Ovary (tissue), 9 donors: ENCODE results near the gene FGF23. TPM values are rescaled to one million over a fixed set of nuclear protein-coding genes. Genes with fewer than 3 reads are reported as not detected.

ENCODE experiments used
- DNase-seq, 5 donors: peaks; one replicate each; pipeline ENCODE4 v3.0.0-alpha.2; 2019 to 2020
- H3K27ac ChIP-seq, 2 donors: fragments of 200-600 bp; one replicate each; pipeline versions ENCODE4 v1.5.1 to v1.8.0; 2019 to 2022
- H3K27me3 ChIP-seq: fragments of 200-600 bp; one replicate; pipeline ENCODE4 v1.8.0; 2022
- H3K36me3 ChIP-seq: fragments of 200-600 bp; sonication (generic); one replicate; pipeline ENCODE4 v1.5.1; 2019
- H3K4me1 ChIP-seq: one replicate; pipeline ENCODE4 v1.8.1; 2013; ENCODE audit warnings: mild to moderate bottlenecking, moderate library complexity; ENCODE audit not compliant: insufficient read depth
- H3K4me3 ChIP-seq: fragments of 200-600 bp; sonication (generic); one replicate; pipeline ENCODE4 v1.5.1; 2017
- H3K9me3 ChIP-seq, 2 donors: fragments of 200-600 bp in 1 of 2; sonication (generic) in 1 of 2; one replicate each; pipeline versions ENCODE4 v1.5.1 to v1.8.1; 2013 to 2019; ENCODE audit warnings: mild to moderate bottlenecking in 1 of 2, moderate library complexity in 1 of 2
- EP300 ChIP-seq: sonication (generic); formaldehyde crosslinking; IDR thresholded peaks from one replicate; pipeline ENCODE4 v1.6.1; 2017; ENCODE audit warnings: antibody characterized with exemption
- POLR2A ChIP-seq: fragments of 450-650 bp; IDR thresholded peaks from one replicate; pipeline ENCODE4 v1.6.1; 2017; ENCODE audit warnings: antibody characterized with exemption, mild to moderate bottlenecking, moderate library complexity
- WGBS, 3 donors: extraction: QIAGEN DNeasy Blood & Tissue Kit in 1 of 3; methylation state at CpG; one replicate each; pipeline versions ENCODE4 v1.1.5 to v1.1.7; 2013 to 2017; 5-methylcytosine and 5-hydroxymethylcytosine counted together
- intact Hi-C, 4 donors: fragments of 100-400 bp; cut with DNase I; formaldehyde crosslinking; loops; one replicate each; pipeline versions ENCODE4 v1.11.0 to v1.15.1; 2022 to 2023
- polyA plus RNA-seq, 2 donors: library from polyadenylated mRNA; stranded (reverse); fragments of 200-250 nt in 1 of 2; fragments of 350-450 nt in 1 of 2; fragmentation: Illumina TruSeq in 1 of 2; extraction: RNeasy Lipid Tissue Mini Kit (QIAGEN cat#74804) in 1 of 2; gene quantifications; one replicate each; pipeline ENCODE4 v1.2.3, GENCODE V29; 2013 to 2014
- total RNA-seq, 7 donors: library from RNA; depleted of rRNA in 2 of 7; stranded (reverse); fragments of >200 nt in 2 of 7; fragmentation: NEBNext Ultra II Directional in 3 of 7; extraction: Animal tissue kit (Norgen Biotek cat#: 25700) in 3 of 7; gene quantifications; one replicate each; pipeline versions ENCODE4 v1.1.0 to v1.2.4, GENCODE V29; 2016 to 2023
- TF ChIP-seq, protein P1 (sequence below), 3 donors: fragments of 450-650 bp in 2 of 3; fragments of 200-600 bp in 1 of 3; IDR thresholded peaks; one replicate each; pipeline versions ENCODE4 v1.5.1 to v1.8.0; 2016 to 2022; ENCODE audit warnings: antibody characterized with exemption in 3 of 3, mild to moderate bottlenecking in 1 of 3
- donor health status: DM: no; HTN: no; CAD: no; lungs with moderate emphysema.
- donor health status: DM: no; HTN: no; CAD: no.
- donor health status: Bipolar disorder and iron deficiency.
- donor health status: DM: yes; HTN: yes; CAD: no.
- donor health status: DM: no; HTN: no; CAD: no.
- donor health status: DM: yes; HTN: yes; CAD: no.

The FGF23 gene
- total and polyA plus RNA-seq, 9 donors, result not detected

GRCh38 chr12:4372653-4373052, 6.9 kb downstream of the FGF23 start:
- Histone ChIP-seq H3K9me3 (no peaks in the 10 kb centered on the region), H3K4me3 (no peak overlapping the region), H3K27ac (no peak overlapping the region), H3K4me1 (no peaks in the 10 kb centered on the region), H3K36me3 (no peaks in the 10 kb centered on the region), H3K27me3 (no peaks in the 10 kb centered on the region)
- intact Hi-C loops, result no loop called here
- WGBS, 3 donors, result 89 to 94% (median 94%) methylated on average over 2 of the region's 2 CpGs
- no peak for DNase-seq
- TF ChIP-seq POLR2A, result no peak
- no peak for TF ChIP-seq EP300

DNA sequence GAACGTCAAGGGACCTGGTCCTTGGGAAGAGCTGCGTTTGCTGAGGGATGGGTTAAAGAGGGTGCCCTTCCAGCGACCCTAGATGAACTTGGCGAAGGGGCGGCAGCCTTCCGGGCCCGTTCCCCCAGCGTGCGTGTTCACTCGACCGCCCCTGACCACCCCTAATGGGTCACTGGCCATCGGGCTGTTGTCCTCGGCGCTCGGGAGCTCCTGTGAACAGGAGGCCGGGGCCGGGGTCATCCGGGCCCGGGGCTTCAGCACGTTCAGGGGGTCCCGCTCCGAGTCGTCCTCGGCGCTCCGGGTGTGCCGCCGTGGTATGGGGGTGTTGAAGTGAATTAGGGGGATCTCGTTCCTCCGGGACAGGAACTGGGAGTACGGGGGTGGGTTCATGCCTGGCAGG, 9.2 kb downstream of the FGF23 start:
- Histone ChIP-seq H3K36me3 (no peaks in the 10 kb centered on the region), H3K4me1 (no peaks in the 10 kb centered on the region), H3K9me3 (no peaks in the 10 kb centered on the region), H3K4me3 (no peak overlapping the region), H3K27me3 (no peaks in the 10 kb centered on the region), H3K27ac (no peak overlapping the region)
- no peak for TF ChIP-seq EP300
- no peak for TF ChIP-seq POLR2A
- TF ChIP-seq, protein P1, sequence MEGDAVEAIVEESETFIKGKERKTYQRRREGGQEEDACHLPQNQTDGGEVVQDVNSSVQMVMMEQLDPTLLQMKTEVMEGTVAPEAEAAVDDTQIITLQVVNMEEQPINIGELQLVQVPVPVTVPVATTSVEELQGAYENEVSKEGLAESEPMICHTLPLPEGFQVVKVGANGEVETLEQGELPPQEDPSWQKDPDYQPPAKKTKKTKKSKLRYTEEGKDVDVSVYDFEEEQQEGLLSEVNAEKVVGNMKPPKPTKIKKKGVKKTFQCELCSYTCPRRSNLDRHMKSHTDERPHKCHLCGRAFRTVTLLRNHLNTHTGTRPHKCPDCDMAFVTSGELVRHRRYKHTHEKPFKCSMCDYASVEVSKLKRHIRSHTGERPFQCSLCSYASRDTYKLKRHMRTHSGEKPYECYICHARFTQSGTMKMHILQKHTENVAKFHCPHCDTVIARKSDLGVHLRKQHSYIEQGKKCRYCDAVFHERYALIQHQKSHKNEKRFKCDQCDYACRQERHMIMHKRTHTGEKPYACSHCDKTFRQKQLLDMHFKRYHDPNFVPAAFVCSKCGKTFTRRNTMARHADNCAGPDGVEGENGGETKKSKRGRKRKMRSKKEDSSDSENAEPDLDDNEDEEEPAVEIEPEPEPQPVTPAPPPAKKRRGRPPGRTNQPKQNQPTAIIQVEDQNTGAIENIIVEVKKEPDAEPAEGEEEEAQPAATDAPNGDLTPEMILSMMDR (IDR thresholded peaks at IDR 0.05), result no peak
- no peak for DNase-seq
- intact Hi-C loops, result no loop called here
- WGBS, 3 donors, result 91 to 93% (median 93%) methylated on average over 31 of the region's 31 CpGs

DNA sequence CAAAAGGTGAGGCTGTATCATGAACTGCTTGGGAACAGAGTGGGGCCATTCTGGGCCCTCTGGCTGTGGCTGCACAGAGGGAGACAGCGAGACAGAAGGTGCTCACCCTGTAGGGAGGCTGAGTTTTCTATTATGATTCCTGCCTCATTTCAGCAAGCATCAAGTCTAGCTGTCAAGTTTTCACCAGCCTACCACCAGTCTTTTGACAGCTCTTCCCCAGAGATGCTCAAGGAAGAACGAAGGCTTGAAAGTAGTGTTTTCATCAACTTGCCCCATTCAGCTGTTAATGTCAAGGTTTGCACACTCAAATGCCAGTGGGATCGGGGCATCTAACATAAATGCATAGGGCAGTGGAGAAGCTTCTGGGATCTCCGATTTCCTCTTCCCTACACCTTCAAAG, 10.0 kb downstream of the FGF23 start:
- Histone ChIP-seq H3K4me3 (no peak overlapping the region), H3K27me3 (no peaks in the 10 kb centered on the region), H3K36me3 (no peaks in the 10 kb centered on the region), H3K27ac (no peak overlapping the region), H3K4me1 (no peaks in the 10 kb centered on the region), H3K9me3 (no peaks in the 10 kb centered on the region)
- 84 to 92% (median 88%) methylated on average over 4 of the region's 4 CpGs for WGBS, 3 donors
- intact Hi-C loops, result no loop called here
- TF ChIP-seq EP300 (no peak), POLR2A (no peak)
- TF ChIP-seq, protein P1 (IDR thresholded peaks at IDR 0.05), result no peak
- DNase-seq, result no peak

DNA sequence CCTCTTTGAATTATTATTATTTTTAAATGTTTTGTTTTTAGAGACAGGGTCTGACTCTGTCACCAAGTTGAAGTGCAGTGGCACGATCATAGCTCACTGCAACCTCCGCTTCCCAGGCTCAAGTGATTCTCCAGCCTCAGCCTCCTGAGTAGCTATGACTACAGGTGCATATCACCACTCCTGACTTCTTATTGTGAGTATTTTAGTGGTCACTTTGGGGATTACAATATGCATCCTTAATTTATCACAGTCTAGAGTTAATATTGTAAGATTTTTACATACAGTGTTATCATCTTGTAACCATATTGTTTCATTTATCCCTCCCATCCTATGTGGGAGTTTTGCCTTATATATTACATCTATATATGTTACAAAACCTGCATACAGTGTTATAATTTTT, 13.4 kb downstream of the FGF23 start:
- Histone ChIP-seq H3K4me1 (no peaks in the 10 kb centered on the region), H3K36me3 (no peaks in the 10 kb centered on the region), H3K27ac (no peak overlapping the region), H3K9me3 (no peaks in the 10 kb centered on the region), H3K4me3 (no peak overlapping the region), H3K27me3 (no peaks in the 10 kb centered on the region)
- 83 to 89% (median 87%) methylated on average over 2 of the region's 2 CpGs for WGBS, 3 donors
- intact Hi-C loops, result no loop called here
- DNase-seq, result no peak
- TF ChIP-seq POLR2A (no peak), EP300 (no peak)
- TF ChIP-seq, protein P1 (IDR thresholded peaks at IDR 0.05), result no peak

- Histone ChIP-seq H3K4me1 (no peaks in the 10 kb centered on the region), H3K4me3 (no peak overlapping the region), H3K36me3 (no peaks in the 10 kb centered on the region), H3K27me3 (no peaks in the 10 kb centered on the region), H3K27ac (no peak overlapping the region), H3K9me3 (no peaks in the 10 kb centered on the region)
- no peak for TF ChIP-seq POLR2A
- no peak for TF ChIP-seq EP300
- TF ChIP-seq, protein P1 (IDR thresholded peaks at IDR 0.05), result no peak
- DNase-seq, result no peak
- intact Hi-C loops, result no loop called here
These were observed 23.5 kb downstream of the FGF23 start for GRCh38 chr12:4356041-4356327.
